ENCODE measurements around the gene MYL5.

GRCh38 chr4:628821-629635 lies 45.3 kb upstream of the MYL5 start:
- no peak for TF ChIP-seq PHF21A (CRISPR knock-in tag; IDR thresholded peaks at IDR 0.05)
- TF ChIP-seq TAF1 (CRISPR knock-in tag; IDR thresholded peaks at IDR 0.05), result no peak
- TF ChIP-seq KDM1A (CRISPR knock-in tag; IDR thresholded peaks at IDR 0.05), result no peak
- no peak for TF ChIP-seq USF2 (IDR thresholded peaks at IDR 0.05; ENCODE audit: low read depth, low read length)
- TF ChIP-seq USF2 (CRISPR knock-in tag; IDR thresholded peaks at IDR 0.05; ENCODE audit: borderline replicate concordance), result no peak
- TF ChIP-seq RAD21 (CRISPR knock-in tag; IDR thresholded peaks at IDR 0.05), result no peak
- TF ChIP-seq, protein P1, sequence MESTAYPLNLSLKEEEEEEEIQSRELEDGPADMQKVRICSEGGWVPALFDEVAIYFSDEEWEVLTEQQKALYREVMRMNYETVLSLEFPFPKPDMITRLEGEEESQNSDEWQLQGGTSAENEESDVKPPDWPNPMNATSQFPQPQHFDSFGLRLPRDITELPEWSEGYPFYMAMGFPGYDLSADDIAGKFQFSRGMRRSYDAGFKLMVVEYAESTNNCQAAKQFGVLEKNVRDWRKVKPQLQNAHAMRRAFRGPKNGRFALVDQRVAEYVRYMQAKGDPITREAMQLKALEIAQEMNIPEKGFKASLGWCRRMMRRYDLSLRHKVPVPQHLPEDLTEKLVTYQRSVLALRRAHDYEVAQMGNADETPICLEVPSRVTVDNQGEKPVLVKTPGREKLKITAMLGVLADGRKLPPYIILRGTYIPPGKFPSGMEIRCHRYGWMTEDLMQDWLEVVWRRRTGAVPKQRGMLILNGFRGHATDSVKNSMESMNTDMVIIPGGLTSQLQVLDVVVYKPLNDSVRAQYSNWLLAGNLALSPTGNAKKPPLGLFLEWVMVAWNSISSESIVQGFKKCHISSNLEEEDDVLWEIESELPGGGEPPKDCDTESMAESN (CRISPR knock-in tag; conservative IDR thresholded peaks at IDR 0.05), result no peak
- TF ChIP-seq MLX (CRISPR knock-in tag; IDR thresholded peaks at IDR 0.05), result no peak
